NCI-H2171 treated with DMSO at 0.1 percent for 48 hours (cell line): ENCODE measurements around the gene APOL6.
"Not testable (repeated sequence)": the region's sequence is repeated elsewhere in the genome, so short reads cannot be mapped to it uniquely, and the experiment has no call there.

ENCODE experiments used
- DNase-seq: peaks from one replicate; lab custom pipeline; 2025; lab: John Stamatoyannopoulos, UW

APOL6 gene

DNA sequence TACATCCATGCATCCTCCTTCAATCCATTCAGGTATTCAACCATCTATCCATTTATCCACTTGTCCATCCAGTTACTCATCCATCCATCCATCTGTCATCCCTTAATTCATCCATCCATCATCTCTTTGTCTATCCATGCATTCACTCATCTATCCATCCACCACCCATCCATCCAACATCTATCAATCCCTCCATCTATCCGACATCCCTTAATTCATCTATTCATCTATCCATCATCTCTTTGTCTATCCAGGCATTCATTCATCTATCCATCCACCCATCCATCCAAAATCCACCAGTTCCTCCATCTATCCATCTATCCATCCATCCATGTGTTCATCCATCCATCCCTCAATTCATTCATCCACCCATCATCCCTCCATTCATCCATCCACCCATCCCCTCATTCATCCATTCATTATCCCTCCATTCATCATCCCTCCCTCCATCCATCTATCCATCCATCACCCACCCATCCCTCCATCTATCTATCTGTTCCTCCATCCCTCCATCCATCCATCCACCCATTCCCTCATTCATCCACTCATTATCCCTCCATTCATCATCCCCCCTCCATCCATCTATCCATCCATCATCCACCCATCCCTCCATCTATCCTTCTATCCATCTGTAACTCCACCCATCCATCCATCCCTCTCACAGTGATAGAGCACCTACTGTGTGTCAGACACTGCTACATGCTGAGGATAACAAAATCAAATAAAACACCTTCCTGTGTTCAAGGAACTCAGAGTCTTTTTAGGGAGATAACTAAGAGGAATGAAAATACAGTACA lies 29.6 kb upstream of the APOL6 start:
- no peak for DNase-seq

DNA sequence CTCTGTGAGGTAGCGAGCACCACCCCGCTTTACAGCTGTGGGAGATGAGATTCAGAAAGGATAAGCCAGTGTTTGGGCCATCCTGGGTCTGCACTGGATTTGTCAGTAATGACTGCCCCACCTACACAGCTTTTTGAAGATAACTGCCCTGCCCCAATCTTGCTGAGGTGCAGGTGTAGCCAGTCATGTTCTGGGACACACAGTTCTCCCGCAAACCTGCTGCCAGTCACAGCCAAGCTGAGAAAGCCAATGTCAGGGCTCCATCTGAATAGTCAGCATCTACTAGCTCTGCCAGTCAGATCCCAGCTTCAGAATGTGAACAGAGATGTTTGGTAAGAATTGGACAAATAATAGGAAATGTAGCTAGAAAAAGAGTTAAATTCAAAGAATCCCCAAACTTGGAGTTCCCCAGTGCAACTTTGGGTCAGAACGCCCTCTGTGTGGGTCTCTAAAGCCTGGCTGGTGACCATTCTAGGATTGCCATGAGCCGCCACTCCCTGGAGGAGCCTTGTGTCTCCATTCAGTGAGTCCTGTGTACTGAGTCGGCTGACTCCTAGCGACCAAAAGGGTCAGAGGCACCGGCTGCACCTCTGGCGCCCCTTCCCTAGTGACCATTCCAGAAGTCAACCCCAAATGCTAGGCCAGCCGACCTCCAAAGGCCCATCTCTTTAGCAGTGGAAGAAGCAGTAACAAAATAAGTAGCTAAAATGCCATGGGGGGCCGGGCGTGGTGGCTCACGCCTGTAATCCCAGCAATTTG lies 28.7 kb upstream of the APOL6 start:
- DNase-seq, result no peak

DNA sequence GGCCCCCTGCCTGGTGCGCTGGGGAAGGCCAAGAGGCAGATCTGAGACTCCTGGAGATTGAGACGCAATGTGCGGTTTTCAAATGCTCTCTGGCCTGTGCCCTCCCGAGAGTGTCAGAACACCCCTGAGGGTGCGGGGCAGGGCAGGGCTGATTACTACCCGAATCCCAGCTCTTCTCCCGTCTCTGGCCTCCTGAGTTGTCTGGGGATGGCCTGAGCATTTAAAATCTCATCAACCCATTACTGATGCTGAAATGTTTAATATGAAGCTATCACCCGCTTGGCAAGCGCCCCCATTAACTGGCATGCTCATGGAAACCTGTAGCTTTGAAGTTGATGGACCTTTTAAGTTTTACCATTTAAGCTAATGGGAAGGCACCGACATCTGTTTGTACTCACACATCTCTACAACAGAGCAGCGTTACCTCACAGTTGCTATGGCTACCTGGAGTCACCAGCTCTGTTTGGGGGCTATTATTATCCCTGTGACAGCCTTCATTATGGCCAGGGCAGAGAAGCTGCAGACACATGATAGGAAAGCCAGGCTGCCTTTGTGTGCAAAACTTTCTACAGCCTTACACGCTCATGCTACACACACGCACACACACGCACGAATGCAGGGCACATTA lies 27.5 kb upstream of the APOL6 start:
- peak; percentile 45 for DNase-seq

DNA sequence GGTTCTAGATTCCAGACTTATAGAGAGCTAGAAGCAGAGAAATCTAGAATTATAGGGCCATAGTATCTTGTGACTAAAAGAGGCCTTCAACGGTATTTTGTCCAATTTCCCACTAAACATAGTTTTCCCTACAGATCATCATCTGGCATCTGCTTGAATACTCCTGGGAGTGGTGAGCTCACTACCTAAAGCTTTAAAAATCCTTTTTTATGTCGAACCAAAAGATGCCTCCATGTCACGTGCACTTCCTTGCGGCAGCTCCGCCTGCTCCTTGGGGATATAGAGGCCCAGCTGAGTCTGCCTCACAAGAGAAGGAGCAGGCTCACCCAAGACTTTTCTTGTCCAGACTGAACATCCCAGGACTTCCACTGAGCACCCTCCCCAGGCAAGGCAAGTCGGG lies 26.8 kb upstream of the APOL6 start:
- no peak for DNase-seq

DNA sequence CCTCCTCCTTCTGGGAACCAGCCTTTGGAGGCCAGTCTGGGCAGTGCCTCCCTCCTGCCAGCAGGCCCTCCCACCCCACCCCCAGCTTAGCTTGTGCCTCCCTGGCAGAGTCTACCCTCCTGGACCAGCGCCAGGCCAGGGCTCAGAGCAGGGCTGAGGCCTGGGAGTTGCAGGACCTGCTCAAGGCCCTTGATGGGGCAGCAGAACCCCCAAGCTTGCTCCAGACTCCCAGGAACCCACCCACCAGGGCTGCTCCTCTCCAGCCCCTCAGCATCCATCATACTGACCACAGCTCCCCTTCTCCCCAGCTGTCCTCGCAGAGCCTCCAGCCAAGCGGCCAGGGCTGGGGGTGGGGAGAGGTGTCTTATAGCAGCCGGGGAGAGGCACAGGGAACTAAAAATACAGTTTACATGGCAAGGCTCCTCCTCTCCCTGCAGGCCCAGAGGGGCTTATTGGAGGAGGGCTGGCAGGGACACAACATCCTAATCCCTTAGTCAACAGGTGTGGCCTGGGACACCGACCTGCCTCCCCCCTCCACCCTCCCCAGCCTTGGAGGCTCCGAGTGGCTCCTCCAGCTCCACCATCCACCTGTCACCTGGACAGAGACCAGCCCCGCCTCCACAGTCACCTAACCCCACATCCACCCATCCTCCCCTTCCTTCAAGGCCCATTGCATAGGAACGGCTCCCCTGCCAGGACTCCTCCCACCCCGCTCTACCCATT lies 25.9 kb upstream of the APOL6 start:
- peak; percentile 21 for DNase-seq

DNA sequence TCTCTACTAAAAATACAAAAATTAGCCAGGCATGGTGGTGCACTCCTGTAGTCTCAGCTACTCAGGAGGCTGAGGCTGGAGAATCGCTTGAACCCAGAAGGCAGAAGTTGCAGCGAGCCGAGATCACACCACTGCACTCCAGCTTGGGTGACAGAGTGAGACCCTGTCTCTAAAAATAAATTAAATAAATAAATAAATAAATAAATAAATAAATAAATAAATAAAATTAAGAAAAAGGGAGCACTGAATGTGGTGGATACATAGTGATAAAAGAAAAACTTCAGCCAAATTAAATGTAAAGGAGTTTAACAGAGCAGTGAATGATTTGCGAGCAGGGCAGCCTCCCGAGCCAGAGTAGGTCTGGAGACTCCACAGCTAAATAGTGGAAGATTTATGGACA lies 24.4 kb upstream of the APOL6 start:
- not testable (repeated sequence) for DNase-seq

DNA sequence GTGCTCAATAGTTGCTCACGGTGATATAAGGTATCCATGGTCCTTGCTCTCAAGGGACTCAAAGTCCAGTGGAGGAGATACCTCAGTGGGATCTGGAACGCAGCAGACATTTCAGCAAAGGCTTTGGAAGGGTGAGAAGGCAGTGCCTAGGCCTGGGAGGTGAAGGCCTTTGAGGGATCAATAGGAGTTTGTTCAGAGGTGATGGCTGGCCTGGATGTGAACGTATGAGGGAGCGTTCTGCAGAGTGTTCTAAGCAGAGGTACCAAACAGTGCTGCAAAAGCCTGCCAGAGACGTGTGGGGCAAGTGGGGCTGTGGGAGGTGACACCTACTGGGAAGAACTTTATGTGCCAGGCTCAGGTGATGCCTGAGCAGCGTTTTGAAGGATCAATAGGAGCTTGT lies 23.7 kb upstream of the APOL6 start:
- no peak for DNase-seq

DNA sequence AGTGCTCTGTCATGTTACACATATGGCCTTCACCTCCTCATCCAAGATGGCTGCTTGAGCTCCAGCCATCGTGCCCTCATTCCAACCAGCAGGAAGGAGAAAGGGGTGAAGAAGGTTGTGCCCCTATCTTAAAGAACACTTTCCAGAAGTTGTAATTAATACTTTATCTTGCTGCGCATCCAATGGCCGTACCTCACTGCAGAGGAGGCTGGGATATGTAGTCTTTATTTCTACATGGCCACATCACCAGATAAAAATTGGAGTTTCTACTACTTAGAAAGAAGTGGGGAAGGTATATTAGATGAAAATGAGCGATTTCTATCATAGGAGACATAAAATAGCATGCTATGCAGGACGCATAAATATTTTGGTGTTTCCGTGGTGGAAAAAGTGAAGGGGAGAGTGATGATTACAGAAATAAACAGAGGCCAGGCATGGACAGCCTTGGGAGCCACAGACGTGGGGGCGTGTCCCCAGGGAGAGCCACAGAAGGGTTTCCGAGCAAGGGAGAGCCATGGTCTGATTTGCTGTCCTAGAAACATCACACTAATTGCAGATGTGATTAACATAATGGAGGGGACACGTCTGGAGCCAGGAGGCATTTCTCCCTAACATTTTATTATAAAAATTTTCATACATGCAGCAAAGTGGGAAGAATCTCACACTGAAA lies 22.3 kb upstream of the APOL6 start:
- DNase-seq, result no peak

DNA sequence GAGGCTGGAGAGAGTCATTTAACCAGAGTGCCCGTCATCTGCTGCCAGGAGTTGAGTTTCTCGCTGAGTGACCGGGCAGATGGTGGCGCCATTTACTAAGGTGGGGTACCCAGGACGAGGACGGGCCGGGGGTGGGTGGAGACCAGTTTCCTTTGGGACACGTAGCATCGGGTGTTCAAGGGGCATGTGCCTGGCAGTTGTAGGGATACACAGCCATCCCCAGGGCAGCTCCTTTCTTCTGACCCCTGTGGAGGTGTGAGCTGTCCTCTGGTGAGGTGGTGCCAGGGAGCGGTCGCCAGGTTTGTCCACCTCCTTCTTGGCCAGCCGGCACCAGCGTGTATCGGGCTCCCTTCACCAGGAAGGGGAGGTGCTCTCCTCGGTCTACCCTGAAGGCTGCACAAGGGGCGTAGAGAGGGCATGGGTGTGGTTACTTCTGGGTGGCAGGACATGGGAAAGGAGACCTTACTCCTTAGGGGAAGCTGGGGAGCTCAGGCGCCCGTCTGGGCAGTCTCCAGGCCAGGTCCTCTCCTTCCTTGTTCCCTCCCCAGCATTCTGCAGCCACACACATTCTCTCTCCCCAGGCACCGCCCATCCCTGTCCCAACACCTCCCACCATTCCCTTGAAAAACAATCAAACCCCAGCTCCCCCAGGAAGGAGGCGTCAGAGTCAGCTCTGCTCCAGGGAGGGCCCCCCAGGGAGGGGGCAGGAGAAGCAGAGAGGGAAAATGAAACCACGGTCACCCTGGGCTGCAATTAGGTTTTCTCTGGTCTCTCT lies 20.8 kb upstream of the APOL6 start:
- DNase-seq, result no peak

DNA sequence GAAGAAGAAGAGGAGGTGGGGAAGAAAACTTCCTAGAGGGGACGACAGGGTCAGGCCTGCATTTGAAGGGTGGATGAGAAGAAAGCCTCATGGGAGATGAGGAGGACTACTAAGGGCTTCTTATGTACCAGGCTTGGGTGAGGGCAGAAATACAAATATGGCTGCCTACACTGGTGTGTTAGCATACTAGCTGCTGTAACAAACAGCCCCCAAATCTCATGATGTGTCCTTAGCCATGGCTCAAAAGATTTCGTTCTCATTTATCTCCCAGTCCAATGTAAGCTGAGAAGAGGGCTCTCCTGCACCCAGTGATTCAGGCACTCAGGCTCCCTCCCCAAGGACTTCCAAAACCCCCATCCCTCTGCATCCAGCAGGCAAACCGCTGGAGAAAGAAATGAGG lies 19.5 kb upstream of the APOL6 start:
- DNase-seq, result no peak

DNA sequence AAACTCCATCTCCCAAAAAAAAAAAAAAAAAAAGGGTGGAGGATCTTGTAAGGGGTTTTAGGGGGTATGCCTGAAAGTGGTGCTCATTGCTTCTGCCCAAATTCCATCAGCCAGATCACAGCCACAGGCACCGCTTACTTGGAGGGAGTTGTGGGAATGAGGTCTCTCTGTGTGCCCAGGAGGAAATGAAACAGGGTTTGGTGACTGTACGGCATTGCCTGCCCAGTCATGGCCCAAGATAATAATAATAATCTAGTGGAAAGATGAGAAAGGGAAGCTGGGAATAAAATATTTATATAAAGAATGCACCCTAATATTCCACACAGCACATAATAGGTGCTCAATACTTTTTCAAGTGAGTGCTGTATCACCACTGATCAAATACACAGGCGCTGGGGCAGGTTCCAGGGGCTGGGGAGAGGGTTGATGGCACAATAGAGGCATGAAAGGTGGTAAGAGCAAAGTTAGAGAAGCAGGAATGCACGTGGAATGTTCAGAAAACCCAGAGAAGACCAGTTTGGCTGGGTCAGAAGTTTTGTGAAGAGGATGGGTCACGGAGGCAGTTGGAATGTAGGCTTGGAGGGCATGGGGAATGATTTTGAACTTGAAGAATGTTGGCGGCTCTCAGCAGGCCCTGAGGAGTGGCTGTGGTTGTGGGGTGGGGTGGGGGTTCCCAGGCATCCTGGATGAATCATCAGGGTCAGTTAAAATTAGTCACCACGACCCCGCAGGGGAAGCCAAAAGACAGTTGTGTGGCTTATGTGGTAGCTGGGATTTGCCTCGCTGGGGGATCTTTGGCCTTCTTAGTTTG lies 18.6 kb upstream of the APOL6 start:
- no peak for DNase-seq

DNA sequence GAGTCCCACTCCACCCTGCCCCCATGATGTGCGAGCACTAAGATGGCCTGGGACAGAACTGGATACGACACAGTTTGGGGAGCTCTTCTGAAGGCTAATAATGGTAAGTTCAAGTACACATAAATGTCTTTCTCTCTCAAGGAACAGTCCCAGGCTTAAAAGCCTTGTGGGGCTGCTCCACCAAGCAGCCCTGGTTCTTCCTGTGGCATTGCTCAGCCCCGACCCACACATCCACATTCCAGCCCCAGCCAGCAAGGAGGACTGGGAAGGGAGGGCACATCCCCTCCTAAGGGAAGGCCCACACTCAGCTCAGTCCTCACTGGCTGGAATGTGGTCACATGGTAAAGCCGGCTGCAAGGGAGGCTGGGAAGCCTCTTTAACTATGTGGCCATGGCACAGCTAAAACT lies 17.9 kb upstream of the APOL6 start:
- no peak for DNase-seq

DNA sequence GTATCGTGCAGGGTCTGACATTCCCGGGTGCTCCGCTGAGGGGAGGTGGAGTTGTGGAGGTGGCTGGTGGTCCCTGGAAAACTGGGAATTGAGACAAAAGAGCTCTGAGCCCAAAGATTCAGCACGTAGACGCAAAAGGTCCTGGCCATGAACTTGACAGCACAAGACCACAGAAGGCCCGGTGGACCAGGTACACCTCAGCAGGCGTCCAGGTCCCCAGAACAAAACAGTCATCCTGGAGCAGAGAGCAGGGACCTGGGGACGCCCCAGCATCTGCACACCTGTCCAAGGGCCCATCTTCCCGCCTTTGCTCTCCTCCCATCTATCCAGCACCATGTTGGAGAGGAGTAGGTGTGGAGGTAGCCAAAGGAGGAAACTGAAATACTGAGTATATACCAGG lies 17.4 kb upstream of the APOL6 start:
- DNase-seq, result no peak

DNA sequence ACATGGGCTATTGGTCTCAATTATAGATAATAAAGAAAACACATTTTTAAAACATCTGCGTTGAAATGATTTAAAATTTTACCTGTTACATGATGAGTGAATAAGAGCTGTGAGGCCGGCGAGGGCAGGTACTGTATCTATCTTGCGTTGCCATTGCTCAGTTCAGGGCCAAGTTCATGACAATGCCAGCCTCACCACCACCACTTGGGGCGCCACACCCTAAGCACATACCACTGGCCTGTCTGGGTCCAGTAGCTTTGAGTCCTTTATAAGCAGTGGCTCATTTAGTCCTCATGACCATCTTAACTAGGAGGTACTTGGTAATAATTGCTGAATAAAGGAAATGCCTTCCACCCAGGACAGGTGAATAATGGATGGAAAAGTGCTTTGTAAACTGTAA lies 16.6 kb upstream of the APOL6 start:
- DNase-seq, result no peak

DNA sequence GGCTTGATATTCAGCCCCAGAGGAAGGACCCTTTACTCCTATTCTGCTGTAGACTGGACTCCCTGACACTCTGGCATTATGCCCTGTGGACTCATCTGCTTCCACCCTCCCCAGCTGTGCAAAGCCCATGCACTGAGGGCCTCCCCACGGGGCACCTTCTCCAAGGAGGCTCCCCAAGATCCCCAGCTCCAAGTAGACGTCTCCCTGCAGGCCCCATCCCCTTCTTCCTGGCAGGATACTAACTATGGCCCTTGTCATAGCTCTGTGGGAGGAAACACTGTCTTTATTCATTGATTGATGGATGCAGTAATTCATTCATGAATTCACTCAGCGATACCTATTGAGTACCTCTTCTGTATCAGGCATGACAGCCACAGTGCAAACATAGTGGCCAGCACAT lies 15.3 kb upstream of the APOL6 start:
- DNase-seq, result no peak

DNA sequence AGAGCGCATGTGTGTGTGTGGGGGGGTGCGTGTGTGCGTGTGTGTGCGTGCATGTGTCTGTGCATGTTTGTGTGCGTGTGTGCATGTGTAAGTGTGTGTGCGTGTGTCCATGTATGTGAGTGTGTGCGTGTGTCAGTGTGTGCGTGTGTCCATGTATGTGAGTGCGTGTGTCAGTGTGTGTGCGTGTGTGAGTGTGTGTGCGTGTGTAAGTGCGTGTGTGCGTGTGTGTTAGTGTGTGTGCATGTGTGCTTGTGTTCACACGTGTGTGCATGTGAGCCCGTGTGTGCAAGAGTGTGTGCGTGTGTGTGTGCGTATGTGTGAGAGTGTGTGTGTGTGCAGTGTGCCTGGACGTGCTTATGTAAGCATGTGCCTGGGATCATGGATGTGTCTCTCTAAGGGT lies 14.7 kb upstream of the APOL6 start:
- DNase-seq, result no peak

DNA sequence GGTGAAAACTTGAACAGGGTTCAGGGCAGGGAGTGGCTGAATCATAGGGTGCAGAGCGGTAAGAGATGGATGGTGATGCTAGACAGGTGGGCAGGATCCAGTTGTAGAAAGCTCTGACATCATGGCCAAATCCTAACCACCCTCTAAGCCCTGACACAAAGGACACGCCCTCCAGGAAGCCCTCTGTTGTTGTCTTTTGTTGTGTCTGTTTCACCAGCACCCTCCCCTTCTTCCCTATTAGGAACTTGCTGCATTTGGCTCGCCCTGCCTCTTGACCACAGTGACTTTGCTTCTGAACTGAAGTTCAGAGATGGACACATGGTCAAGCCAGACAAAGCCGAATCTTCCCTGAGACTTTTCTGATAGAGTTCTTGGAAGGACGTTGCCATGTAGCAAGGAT lies 14.2 kb upstream of the APOL6 start:
- no peak for DNase-seq

DNA sequence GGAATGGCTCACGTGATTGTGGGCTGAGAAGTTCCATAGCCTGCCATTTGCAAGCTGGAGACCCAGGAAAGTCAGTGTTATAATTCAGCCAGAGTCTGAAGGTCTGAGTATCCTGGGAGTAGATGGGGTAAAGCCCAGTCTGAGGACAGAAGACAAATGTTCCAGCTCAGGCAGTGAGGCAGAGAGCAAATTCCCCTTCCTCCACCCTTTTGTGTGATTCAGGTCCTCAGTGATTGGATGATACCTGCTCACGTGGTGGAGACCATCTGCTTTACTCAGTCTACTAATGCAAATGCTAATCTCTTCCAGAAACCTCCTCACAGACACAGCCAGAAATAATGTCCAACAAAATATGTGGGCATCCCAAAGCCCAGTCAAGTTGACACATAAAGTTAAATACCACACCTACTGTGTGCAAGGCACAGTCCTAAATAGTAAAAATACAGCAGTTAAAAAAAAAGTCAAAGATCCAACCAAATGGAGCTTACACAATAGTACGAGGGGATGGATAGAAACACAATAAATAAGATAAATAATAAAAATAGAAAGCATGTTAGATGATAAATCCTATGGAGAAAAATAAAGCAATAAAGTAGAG lies 13.2 kb upstream of the APOL6 start:
- peak; percentile 74 for DNase-seq

DNA sequence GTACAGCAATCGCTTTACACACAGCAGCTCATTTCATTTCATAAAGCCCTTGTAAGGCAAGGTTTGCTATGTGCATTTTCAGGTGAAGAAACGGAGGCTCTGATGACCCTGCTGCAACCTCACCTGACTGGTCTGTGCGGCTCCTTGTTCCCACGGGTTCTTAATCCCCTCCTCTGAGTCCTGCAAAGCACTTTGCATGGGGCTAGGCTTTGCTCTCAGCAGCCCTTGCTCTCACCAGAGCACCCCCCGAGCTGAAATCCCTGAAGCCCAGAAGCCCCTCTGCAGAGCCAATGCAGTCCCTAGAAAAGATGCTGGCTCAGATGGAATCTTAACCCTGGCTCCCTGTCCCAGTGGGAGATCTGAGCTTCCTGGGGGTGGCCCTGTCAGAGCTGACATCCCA lies 11.0 kb upstream of the APOL6 start:
- DNase-seq, result no peak

DNA sequence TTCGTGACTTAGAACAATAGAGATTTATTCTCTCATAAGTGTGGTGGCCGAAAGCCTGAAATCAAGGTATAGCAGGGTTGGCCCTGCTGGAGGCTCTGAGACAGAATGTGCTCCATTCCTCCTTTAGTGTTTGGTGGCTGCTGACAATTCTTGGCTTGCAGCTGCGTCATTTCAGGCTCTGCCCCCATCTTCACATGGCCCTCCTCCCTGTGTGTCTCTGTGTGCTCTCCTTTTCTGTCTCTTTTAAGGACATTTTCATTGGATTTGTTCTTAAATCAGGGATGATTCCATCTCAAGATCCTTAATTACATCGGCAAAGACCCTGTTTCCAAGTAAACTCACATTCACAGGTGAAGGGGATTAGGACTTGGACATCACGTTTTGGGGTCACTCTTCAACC lies 10.2 kb upstream of the APOL6 start:
- no peak for DNase-seq
